ENCODE data around the gene VSTM4.

Gene VSTM4

DNA sequence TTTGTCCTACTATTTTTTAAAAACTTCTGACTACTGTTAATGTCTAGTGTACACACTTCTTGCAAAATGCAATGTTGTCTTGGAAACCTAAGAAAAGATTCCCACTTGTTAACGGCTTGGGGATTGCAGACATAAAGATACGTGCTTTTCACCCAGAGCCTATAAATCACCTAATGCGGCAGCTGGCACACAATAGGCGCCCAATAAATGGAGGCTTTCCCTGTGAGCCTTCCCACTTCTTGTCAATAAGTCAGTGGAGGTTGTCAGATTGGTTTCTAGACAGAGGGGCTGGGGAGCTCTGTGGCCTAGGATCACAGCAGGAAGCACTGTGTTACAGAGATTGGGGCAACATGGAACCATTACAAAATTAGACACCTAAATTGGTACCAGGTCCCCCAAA, 74.7 kb downstream of the VSTM4 start:
- no peak for DNase-seq (ENCODE audit: low read depth in 2 of 2)

DNA sequence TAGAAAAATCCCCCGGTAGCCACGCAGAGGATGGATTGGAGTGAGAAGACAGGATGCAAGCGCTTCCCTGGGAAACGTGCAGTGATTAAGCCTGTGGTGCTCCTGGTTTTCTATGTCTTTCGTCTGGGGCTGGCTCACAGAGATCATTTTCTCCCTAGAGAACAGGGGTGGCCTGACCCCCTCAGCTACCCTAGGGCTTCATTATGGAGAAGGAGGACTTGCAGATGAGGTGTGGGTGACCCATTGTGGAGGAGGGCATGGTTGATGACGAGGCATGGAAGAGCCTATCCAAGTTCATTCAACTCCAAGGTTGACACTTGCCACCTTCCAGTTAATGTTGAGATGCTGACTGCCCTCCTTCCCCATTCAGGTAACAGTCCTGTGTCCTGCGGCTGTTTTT, 75.9 kb downstream of the VSTM4 start:
- no peak for DNase-seq (ENCODE audit: low read depth in 2 of 2)

DNA sequence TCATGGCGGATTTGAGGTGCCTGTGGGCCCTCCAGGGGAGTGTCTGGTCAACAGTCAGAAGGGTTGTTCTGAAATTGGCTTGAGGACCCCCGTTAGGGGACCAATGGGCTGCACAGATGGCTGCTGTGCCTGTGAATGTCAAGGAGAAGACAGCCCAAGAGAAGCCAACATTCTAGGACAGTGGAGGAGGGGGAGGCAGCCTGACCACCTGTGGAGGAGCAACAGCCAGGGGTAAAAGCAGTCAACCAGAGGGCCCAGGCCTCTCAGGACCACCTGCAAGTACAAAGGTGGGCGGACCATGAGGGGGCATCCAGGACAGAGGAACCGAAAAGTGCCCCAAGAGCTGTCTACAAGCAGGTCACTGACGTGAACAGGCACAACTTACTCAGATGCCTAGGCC, 76.6 kb downstream of the VSTM4 start:
- no peak for DNase-seq (ENCODE audit: low read depth in 2 of 2)

DNA sequence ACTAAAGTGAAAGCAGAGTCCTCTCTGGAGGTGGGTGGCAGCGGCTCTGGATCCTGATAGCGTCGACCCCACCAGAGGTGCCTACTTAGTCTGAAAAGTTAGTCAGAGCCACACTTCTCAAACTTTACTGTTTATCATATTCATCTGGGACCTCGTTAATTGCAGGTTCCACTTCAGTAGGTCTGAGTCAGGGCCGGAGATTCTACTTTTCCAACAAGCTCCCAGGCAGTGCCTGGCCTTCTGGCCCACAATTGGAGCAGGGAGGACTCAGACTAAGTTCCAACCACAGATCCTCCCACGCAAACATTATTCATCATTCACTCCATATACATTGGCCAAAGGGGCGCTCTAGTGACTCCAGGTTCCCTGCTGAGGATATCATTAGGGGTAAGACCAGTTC, 78.1 kb downstream of the VSTM4 start:
- no peak for DNase-seq (ENCODE audit: low read depth in 2 of 2)

DNA sequence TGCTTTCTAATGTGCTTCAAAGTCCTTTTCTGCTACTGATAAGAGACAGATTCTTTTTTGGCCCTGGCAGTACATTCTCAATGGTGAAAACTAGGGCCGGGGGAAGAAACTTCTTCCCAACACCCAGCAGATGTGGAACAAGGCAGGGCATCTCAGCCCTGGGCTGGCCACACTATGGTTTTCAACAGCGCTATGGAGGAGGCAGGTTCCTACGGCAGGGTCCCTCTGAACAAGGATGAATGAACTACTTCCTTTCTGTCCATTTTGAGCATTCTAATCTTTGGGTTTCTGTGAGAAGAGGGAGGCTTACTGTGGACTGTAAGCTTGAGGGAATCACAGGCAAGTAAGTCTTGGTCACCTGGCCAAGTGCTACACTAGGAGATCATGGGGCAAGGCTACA, 78.7 kb downstream of the VSTM4 start:
- DNase-seq (ENCODE audit: low read depth in 2 of 2) = no peak

DNA sequence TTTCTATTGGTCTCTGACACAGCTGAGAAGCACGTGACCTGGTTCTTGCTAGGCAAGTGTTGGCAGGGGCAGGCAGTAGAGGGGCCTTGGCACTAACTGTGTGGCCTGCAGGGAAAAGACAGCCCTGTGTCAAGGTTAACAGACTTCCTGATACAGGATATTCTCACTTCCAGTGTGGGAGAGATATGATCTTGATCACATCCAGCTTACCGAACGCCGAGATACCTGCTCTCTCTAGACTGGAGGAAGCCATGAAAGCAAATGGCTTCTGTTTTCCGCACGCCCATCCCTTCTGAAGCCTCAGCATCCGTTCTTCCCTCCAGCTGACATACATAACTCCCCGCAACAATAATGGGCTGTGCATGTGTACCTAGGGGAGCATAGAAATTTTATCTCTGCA, 79.4 kb downstream of the VSTM4 start:
- no peak for DNase-seq (ENCODE audit: low read depth in 2 of 2)

DNA sequence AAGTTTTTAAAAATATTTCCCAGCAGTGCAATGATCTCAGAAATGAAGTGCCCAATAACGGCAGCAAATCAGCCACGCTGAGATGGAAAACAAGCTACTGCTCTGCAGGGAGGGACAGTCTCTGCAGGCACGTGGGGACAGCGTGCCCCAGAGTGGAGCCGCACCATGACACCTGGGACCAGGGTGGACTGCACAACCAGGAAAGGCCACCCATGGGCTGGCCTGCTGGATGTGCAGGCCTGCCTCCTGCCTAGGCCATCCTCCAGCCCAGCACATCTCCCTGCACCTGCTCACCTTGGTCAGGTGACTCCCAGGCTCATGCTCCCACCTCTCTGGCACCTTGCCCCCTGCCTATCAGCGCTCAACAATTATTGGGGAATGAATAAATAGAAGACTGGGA, 80.4 kb downstream of the VSTM4 start:
- DNase-seq (ENCODE audit: low read depth in 2 of 2) = no peak

DNA sequence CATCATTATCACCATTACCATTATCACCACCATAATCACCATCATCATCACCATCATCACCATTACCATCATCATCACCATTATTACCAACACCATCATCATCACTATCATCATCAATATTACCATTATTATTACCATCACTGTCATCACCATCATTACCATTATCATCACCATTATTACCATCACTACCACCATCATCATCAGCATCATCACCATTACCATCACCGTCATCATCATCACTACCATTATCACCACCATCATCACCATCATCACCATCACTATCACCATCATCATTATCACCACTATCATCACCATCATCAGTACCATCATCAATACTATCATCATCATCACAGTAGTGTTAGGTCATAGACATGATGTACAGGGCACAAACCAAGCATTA, 81.4 kb downstream of the VSTM4 start:
- DNase-seq (ENCODE audit: low read depth in 2 of 2) = no peak

DNA sequence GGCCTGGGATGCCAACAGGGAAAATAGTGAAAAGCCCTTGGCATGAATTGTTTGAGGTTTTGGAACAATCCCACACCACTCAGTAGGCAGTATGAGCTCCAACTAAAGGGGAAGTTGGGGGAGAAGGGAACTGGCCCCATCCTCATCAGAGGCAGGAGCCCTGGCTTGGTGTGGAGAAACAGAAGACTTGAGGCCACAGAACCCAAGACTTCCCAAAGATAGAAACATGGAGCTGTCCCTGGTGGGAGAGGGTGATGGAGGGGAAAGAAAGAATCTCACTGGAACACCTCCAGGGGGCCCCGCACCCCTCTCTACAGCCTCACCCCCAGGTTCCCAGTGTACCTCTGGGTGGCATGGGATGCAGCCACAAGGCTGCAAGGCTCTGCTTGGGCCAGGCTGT, 85.7 kb downstream of the VSTM4 start:
- DNase-seq (ENCODE audit: low read depth in 2 of 2) = no peak

DNA sequence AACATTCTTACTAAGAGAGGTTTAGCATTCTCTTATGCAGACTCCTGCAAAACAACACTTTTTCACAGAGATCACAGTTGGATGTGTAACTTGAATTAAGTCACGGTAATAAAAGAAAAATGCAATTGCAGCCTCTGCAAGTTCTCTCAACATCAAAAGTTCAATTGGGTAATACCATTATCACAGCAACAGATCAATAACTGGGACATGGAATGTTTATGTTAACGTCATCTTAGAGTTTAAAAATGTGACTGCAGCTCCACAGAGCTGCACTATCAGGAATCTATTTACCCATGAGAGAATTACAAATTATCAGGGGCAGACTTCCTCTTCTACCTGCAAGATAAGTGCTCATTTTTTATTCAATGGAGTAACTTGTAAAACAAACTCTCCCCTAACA, 86.7 kb downstream of the VSTM4 start:
- DNase-seq (ENCODE audit: low read depth in 2 of 2) = no peak

DNA sequence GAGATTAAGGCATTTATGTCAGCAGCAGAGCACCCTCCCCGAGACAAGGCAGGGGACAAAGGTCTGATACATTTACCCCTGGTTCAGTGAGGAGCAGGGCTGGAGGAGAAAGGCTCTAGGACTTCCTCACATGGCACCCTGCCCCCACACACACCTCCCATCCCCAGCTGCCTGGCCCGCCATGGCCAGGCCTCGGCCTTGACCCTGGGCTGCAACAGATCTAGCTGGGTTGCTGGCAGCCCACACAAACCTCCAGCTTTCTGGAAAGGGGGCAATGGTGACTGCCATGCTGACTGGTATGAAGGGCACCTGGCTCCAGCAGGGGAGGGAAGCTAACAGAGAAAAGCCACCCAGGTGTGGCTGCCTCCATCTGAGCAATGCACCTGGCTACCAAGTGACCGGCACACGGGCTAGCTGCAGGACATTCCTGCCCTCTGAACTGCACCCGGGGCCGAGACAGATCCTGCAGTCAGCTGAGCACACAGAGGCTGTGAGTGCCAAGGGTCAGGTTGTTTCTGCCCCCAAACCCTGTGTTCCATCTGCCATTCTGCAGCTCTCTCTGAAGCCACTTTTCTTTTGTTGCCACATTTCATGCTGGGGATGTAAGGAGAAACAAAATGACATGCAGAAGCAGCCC, 89.9 kb downstream of the VSTM4 start:
- DNase-seq (ENCODE audit: low read depth in 2 of 2) = no peak

DNA sequence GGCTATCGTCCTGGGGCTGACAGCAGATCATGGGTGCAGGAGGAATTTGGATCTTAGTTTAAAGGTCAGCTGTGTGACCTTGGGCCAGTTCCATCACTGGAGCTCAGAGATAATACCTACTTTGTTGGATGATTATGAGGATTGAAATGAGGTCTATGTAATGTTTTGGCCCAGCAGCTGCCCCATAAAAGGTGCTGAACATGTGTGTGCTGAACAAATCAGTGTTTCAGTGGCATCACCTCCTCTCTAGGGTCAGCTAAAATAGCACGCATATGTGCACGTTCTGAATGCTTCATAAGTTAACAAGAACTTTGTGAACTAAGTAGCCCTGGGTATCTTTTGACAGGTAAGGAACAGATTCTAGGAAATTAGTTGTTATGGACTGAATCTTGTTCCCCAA, 90.8 kb downstream of the VSTM4 start:
- no peak for DNase-seq (ENCODE audit: low read depth in 2 of 2)

DNA sequence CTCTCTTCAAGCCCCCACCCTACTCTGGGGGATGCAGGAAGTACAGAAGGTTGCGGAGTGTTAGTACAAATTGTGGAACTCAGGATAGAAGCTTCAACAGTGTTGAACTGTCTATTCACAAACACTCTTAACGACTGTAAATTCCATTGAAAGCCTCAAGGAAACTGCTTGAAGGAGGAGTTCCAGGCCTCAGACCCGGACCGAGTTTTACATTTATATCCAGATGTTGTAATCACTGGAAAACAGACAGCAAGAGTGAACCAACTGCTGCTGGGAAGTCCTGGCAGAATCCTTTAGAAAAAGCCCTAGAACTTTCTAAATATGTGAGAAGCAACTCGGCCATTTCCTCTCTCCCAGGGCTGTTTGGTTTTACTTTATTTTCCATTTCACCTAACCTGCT, 91.6 kb downstream of the VSTM4 start:
- no peak for DNase-seq (ENCODE audit: low read depth in 2 of 2)

DNA sequence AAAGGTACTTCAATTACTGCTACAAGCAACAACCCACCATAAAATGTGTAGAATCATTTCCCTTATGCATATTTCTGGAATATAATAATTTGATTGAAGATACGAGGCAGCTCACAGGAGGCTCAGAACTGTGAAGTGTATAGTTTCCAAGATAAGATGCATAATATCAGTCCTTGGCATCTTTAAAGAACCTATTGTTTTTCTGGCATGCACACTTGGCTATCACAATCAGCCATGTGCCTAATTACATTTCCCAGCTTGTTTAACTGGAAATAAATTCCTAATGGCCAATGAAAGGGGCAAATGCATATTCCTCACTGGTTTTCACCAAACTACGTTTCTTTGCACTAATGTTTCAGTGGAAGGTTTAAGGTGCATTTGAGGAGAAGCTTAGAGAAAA, 92.3 kb downstream of the VSTM4 start:
- no peak for DNase-seq (ENCODE audit: low read depth in 2 of 2)

DNA sequence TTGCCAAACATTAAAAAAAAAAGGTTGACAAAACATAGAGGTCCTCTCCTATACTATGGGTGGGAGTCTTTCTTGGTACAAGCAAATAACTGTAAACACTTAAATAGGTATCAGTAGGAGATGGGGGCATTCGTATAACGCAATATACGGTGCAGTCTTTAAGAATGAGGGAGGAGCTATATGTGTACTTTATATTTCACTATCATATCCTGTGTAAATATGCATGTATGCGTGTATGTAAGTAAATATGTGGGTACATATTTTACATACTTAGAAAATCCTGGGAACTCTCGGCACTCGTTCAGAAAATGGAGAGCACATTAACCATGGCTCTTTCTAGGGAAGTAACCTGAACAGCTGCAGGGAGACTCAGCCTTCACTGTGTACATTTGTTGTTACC, 93.6 kb downstream of the VSTM4 start:
- DNase-seq (ENCODE audit: low read depth in 2 of 2) = no peak

DNA sequence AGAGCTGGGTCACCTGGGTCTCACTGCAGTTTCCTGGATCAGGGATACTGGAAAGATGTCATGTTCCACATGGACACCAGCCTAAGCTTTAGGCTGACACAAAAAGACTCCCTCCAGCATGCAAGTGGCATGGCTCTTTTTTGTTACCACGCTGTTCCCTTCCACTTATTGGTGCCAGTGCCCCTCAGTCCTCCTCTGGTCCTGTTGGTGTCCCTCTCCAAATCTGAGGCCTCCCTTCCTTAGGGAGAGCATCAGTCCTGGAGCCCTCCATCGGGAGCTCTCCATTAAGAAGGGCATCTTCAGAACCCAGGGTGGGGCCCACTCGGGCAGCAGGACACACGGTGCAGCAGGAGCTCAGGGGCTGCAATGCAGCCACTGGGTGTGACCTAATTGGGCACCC, 99.6 kb downstream of the VSTM4 start:
- no peak for DNase-seq (ENCODE audit: low read depth in 2 of 2)

DNA sequence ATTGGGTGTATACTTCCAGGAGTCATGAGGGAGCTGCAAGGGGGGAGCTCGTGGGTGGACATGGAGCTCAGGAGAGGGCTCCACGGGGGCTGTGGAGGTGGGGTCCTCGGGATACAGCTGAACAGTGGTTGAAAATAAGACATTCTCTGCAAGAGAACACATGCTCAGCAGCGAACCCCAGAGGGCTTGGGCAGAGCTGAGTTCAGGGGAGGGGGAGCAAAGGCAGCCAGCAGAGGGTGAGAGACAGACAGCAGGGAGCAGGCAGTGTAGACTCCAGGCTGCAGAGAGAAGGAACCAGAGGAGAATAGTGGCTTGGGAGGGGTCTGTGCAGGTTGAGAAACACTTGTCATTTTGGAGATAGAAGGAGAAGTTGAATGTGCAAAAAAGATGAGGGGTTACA, 102.7 kb downstream of the VSTM4 start:
- DNase-seq (ENCODE audit: low read depth in 2 of 2) = no peak

DNA sequence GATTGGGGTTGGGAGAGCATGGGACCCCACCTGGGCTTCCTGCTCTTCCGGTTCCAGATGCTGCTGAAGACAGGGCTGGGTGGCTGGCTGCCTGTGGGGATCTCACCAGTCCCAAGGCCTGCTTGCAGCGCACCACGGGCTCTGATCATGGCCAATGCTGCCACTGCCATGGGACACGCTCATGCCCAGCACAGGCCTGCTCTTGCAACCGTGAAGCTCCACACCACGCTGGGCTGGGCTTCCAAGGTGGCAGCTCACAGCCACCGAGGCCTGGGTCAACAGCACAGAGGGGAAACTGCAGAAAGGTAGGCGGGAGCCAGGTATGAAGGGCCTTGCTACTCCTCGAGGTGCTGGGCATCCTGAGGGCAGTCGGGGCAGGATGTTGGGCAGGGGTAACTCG, 103.6 kb downstream of the VSTM4 start:
- no peak for DNase-seq (ENCODE audit: low read depth in 2 of 2)

DNA sequence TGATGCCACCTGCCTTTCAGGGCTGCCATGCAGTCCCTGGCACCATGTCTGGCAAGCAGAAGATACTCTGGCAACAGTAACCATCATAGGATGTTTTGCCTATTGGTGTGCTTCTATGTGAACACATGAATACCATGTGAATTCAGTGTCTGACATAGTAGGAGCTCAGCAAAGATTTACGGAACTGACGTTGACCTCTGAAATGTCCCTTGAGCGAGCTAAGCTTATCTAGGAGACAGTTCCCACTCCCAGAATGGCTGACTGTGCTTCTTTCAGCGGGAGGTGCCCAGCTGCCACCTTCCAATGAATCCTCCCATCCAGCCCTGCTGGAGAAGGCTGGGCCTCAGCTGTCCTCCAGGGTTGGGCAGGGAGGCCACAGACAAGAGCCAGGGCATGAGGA, 104.5 kb downstream of the VSTM4 start:
- DNase-seq (ENCODE audit: low read depth in 2 of 2) = no peak

DNA sequence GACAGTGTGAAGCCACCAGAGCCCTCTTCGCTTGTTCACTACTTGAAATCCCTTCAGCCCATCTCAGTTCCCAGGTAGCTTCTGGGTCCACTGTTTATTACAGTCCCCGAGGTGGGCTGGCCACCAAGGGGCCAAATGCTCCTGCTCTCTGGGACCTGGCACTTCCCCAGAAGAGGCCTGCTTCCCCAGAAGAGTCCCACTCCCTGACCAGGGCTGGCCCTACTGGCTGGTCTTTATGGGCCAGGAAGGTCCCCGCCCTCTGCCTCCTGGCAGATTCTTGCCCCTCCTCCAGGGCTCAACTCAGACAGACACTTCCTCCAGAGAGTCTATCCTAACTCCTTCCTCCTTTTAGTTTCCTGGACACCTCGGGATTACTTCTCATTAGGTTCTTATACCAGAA, 105.0 kb downstream of the VSTM4 start:
- DNase-seq (ENCODE audit: low read depth in 2 of 2) = no peak

DNA sequence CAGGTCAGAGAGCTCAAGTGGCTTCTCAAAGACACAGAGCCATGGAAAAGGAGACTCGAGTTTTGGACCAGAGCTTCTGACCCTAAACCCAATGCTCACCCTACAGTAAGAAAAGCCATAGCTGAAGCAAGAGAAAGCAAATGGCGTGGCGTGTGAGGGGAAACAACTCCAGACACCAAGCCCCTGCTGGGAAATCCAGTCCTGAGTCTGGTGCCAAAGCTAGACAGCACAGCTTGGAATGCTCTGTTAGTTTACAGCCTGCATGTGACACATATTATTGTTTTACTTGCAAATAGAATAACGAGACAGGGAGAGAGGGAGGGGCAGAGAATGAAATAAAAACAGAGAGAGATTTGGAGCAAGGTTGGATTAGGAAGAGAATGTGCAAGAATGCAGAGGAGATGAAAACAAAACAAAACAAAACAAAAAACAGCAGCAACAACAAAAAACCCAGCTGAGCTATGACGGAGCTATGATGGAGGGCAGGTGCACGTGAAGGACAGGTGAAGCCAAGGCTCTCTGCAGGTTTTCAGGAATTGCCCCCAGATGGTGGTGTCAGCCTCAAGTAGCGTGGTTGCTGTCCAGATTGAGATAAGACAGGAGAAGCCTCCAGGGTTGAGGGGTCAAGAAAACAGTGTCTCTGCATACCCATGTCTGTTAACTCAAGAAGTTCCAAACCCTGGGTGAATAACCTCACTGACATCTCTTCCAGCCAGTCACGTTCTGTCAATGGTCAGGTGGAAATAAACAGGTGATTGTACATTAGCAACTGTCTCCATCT, 105.9 kb downstream of the VSTM4 start:
- DNase-seq (ENCODE audit: low read depth in 2 of 2) = no peak

DNA sequence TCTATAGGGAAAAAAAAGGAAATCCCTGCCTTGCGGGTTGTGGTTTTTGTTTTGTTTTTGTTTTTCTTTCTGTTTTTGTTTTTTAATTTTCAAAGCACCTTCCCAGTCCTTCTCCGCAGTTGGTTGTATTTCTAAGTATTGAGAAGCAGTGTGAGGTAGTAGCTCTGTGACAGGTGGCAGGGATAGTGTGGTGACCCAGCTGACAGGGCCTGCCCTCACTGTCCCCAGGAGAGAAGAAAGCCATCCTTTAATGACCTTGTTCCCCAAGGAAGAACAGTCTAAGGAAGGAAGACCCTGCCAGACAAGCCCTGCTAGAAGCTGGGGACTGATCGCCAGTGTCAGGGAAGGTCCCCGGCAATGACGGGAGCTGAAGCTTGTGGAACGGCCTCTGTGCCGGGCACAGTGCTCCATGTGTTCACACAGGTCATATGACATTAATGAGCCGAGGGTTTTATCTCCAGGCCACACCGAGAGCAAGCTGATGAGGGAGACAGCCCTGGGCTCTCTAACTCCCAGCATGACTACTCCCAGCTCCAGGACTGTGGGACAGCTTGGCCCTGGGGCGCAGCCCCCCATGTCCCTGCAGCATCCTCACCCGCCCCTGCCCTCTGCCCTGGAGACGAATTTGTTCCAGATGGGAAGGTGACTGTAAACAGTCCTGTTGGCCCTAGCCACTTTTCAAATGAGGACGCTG, 106.7 kb downstream of the VSTM4 start:
- DNase-seq (ENCODE audit: low read depth in 2 of 2) = no peak

DNA sequence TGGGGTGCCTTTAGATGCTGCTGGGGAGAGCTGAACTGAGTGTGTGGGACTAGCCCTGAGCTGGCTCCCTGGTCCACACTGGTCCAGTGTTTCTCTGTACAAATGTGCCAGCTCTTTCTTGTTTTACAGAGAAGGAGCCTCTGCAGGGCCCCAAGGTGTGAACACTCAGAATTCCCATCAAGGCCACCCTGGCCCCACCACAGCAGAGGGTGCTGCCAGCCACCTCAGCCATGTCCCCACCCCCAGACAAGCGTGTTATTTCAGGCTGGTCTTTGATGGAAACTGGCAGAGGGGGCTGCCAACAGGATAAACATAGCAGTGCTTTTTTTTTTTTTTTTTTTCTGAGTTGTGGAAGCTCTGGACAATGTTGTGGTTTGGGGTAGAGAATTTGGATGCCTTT, 107.2 kb downstream of the VSTM4 start:
- DNase-seq (ENCODE audit: low read depth in 2 of 2) = no peak

Data from stimulated activated CD8-positive, alpha-beta memory T cell treated with anti-CD3 and anti-CD28 coated beads, Interleukin-15, amount 100 ng/mL, for 4 hours (primary cell).